Stomach (tissue), 9 donors: ENCODE results near the gene PLEKHG2. TPM values are rescaled to one million over a fixed set of nuclear protein-coding genes. Genes with fewer than 3 reads are reported as not detected.
A peak's percentile ranks its signal among the peaks of the same experiment; 100 is the strongest.

Source experiments
- DNase-seq, 2 donors: peaks; one replicate each; pipeline versions ENCODE4 v3.0.0 to v3.0.0-alpha.2; 2013 to 2019
- H3K27ac ChIP-seq, 5 donors: fragments of 200-600 bp in 4 of 5; sonication (generic) in 4 of 5; one replicate each; pipeline ENCODE4 v1.5.1; 2013 to 2019; ENCODE audit warnings: mild to moderate bottlenecking in 1 of 5, moderate library complexity in 1 of 5
- H3K27me3 ChIP-seq, 3 donors: fragments of 200-600 bp; sonication (generic); one replicate each; pipeline ENCODE4 v1.5.1; 2017 to 2019; ENCODE audit warnings: mixed run types in 1 of 3
- H3K36me3 ChIP-seq, 4 donors: fragments of 200-600 bp; sonication (generic); 1 replicate in 3 of 4; 2 replicates in 1 of 4; pipeline ENCODE4 v1.5.1; 2016 to 2019
- H3K4me1 ChIP-seq, 4 donors: fragments of 200-600 bp; sonication (generic); one replicate each; pipeline ENCODE4 v1.5.1; 2016 to 2019
- H3K4me3 ChIP-seq, 4 donors: fragments of 200-600 bp; sonication (generic) in 3 of 4; one replicate each; pipeline ENCODE4 v1.5.1; 2016 to 2019; ENCODE audit warnings: mild to moderate bottlenecking in 1 of 4
- H3K9me3 ChIP-seq, 4 donors: fragments of 200-600 bp; sonication (generic); one replicate each; pipeline ENCODE4 v1.5.1; 2016 to 2019
- CTCF ChIP-seq, 7 experiments: fragments of 450-650 bp in 4 of 7; fragments of 200-600 bp in 3 of 7; sonication (generic) in 3 of 7; IDR thresholded peaks; one replicate each; pipeline ENCODE4 v1.5.1; 2016 to 2019; ENCODE audit warnings: antibody characterized with exemption in 7 of 7, control low read depth in 2 of 7, mild to moderate bottlenecking in 1 of 7
- EP300 ChIP-seq: sonication (generic); formaldehyde crosslinking; IDR thresholded peaks from one replicate; pipeline ENCODE4 v1.6.1; 2017; ENCODE audit warnings: antibody characterized with exemption
- POLR2A ChIP-seq, 4 donors: fragments of 450-650 bp; IDR thresholded peaks; one replicate each; pipeline ENCODE4 v1.6.1; 2016; ENCODE audit warnings: antibody characterized with exemption in 4 of 4, control low read depth in 2 of 4, mild to moderate bottlenecking in 1 of 4, moderate library complexity in 1 of 4
- POLR2AphosphoS5 ChIP-seq, 3 donors: sonication (generic); formaldehyde crosslinking; IDR thresholded peaks; one replicate each; pipeline ENCODE4 v1.6.1; 2016; ENCODE audit warnings: antibody characterized with exemption in 3 of 3
- WGBS, 5 donors: extraction: QIAGEN DNeasy Blood & Tissue Kit in 3 of 5; methylation state at CpG; one replicate each; pipeline versions ENCODE4 v1.1.5 to v1.1.7; 2013 to 2018; 5-methylcytosine and 5-hydroxymethylcytosine counted together
- intact Hi-C: fragments of 100-400 bp; cut with DNase I; formaldehyde crosslinking; loops from one replicate; pipeline ENCODE4 v1.15.1; 2023; ENCODE audit warnings: low total_unique reads
- polyA plus RNA-seq, 3 donors: library from polyadenylated mRNA; stranded (reverse); fragments of 200-250 nt; gene quantifications; one replicate each; pipeline ENCODE4 v1.2.3, GENCODE V29; 2013
- total RNA-seq, 5 donors: library from RNA; depleted of rRNA; stranded (reverse); fragments of >200 nt; gene quantifications; one replicate each; pipeline versions ENCODE4 v1.1.0 to v1.2.3, GENCODE V29; 2014 to 2016
- donor health status: healthy with polysubstance abuse.
- donor health status: Bipolar disorder and iron deficiency.
- donor health status: healthy.

PLEKHG2 gene
- total and polyA plus RNA-seq, 8 donors: 1.4 to 20.2 (median 7.2) TPM

- TF ChIP-seq EP300 (no peak), POLR2A (IDR thresholded peaks at IDR 0.05) (no peak), POLR2AphosphoS5 (IDR thresholded peaks at IDR 0.05) (no peak), CTCF (IDR thresholded peaks at IDR 0.05) (no peak)
- no peaks in the 10 kb centered on the region for H3K4me1 ChIP-seq
- no peak overlapping the region for H3K27ac ChIP-seq
- no peak overlapping the region for H3K4me3 ChIP-seq
- WGBS, 5 donors: 74 to 81% (median 77%) methylated on average over 10 of the region's 10 CpGs
- H3K36me3 ChIP-seq: peaks cover 83 to 100% (median 100%) of the 10 kb centered on the region in 4 donors
- H3K9me3 ChIP-seq: no peaks in the 10 kb centered on the region
- DNase-seq: no peak
- intact Hi-C loops: no loop called here
- H3K27me3 ChIP-seq: no peaks in the 10 kb centered on the region
These were observed 30.4 kb upstream of the PLEKHG2 start for GRCh38 chr19:39381910-39382611.

- peak overlapping the region in 1 of 5 donors; percentile 16 for H3K27ac ChIP-seq
- TF ChIP-seq POLR2AphosphoS5 (IDR thresholded peaks at IDR 0.05) (no peak), CTCF (IDR thresholded peaks at IDR 0.05) (no peak), EP300 (no peak), POLR2A (IDR thresholded peaks at IDR 0.05) (no peak)
- no peaks in the 10 kb centered on the region for H3K27me3 ChIP-seq
- intact Hi-C loops: no loop called here
- no peak overlapping the region for H3K4me3 ChIP-seq
- DNase-seq: no peak
- H3K9me3 ChIP-seq: no peaks in the 10 kb centered on the region
- 88 to 95% (median 89%) methylated on average over 18 of the region's 18 CpGs for WGBS, 5 donors
- peaks cover 77 to 100% (median 100%) of the 10 kb centered on the region in 4 donors for H3K36me3 ChIP-seq
- peaks cover 0 to 2% (median under 1%) of the 10 kb centered on the region in 4 donors for H3K4me1 ChIP-seq
These were observed 29.3 kb upstream of the PLEKHG2 start for GRCh38 chr19:39382991-39383828.

DNA sequence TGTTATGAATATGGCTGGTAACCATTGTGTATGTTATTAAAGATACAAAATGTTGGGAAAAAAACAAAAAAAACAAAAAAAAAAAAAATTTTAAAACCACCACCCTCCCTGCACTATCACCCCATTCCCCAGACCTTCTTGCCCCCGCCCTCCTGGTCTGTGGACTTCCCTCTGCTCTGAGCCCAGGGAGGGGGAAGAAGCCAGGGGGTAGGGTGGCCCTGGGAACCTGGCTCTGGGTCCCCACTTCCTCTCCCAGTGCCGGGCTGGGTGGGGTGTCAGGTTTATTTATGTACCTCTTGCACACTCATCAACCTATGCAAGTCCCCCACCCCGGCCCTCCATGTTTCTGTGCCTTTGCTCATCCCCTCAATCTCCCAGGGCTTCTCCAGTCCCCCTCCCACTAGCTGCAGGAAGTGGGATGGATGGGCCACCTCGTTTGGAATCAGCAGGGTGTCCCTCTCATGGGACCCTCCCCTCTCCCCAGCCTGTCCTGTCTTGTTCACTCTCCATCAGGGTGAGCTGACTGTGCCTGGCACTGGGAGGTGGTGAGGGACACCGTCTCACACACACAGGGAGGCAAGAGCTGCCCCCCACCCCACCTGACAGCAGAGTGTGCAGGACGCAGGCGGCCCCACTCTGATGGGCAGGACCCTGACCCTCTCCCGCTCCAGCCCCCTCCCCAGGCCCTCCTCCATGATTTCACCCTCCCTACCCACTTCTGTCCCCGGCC lies 27.5 kb upstream of the PLEKHG2 start:
- no peak for TF ChIP-seq CTCF (IDR thresholded peaks at IDR 0.05)
- no peak for TF ChIP-seq POLR2A (IDR thresholded peaks at IDR 0.05)
- no peak for TF ChIP-seq EP300
- no peak for TF ChIP-seq POLR2AphosphoS5 (IDR thresholded peaks at IDR 0.05)
- WGBS, 5 donors: 68 to 73% (median 69%) methylated on average over 9 of the region's 9 CpGs
- Histone ChIP-seq H3K9me3 (no peaks in the 10 kb centered on the region), H3K36me3 (peaks cover 80 to 98% (median 97%) of the 10 kb centered on the region in 4 donors), H3K27me3 (no peaks in the 10 kb centered on the region), H3K4me1 (peaks cover 6 to 19% (median 14%) of the 10 kb centered on the region in 4 donors), H3K27ac (no peak overlapping the region), H3K4me3 (no peak overlapping the region)
- intact Hi-C loops: no loop called here
- no peak for DNase-seq
